ENCODE measurements around the gene CEP85L. TPM values are rescaled to one million over a fixed set of nuclear protein-coding genes. Genes with fewer than 3 reads are reported as not detected.

Gene CEP85L
- total and polyA plus RNA-seq, 2 of the 4 experiments (the other 2 are of a cell fraction), result 2.3 to 25.6 TPM

- no peak overlapping the region for H2AFZ ChIP-seq (replicated peaks; ENCODE audit: low read length, poor library complexity)
- no peak overlapping the region for H3K27ac ChIP-seq (ENCODE audit: insufficient read depth, low read length)
- no peaks in the 10 kb centered on the region; the same call in 1 of the 2 replicates for H3K9me1 ChIP-seq (ENCODE audit: insufficient read depth, low read length)
- no peak for DNase-seq
- no peak overlapping the region for H3K23ac ChIP-seq (ENCODE audit: low read depth, low read length)
- no CpG with 5 or more reads among the region's 3 CpGs for WGBS, 2 experiments (ENCODE audit: extremely low coverage in 2 of 2, insufficient read length in 1 of 2)
- no peak for ATAC-seq (ENCODE audit: low read depth)
- H2AK5ac ChIP-seq (ENCODE audit: low read depth, low read length), result no peak overlapping the region
- H2BK15ac ChIP-seq (ENCODE audit: low read depth, low read length), result no peak overlapping the region
- H3K18ac ChIP-seq (ENCODE audit: low read depth, low read length), result no peak overlapping the region
- H3K36me3 ChIP-seq (ENCODE audit: control insufficient read depth, insufficient read depth, low read length), result peaks cover 1% of the 10 kb centered on the region; the same call in 1 of the 2 replicates
- TF ChIP-seq SMC3 (IDR thresholded peaks at IDR 0.05; ENCODE audit: low read depth, low read length), result no peak
- TF ChIP-seq NFE2L2 (IDR thresholded peaks at IDR 0.05; ENCODE audit: low read depth, low read length), result no peak
- no peak for TF ChIP-seq RAD21 (IDR thresholded peaks at IDR 0.05; ENCODE audit: low read length)
- TF ChIP-seq POLR2A (IDR thresholded peaks at IDR 0.05; ENCODE audit: low read depth, low read length), result no peak
- TF ChIP-seq RFX5 (IDR thresholded peaks at IDR 0.05; ENCODE audit: low read depth, low read length), result no peak
- no peak for TF ChIP-seq ELK1 (IDR thresholded peaks at IDR 0.05; ENCODE audit: borderline replicate concordance, low read depth, low read length)
- no peak for TF ChIP-seq CTCF (conservative IDR thresholded peaks at IDR 0.05; ENCODE audit: low read depth, low read length)
- TF ChIP-seq USF2 (IDR thresholded peaks at IDR 0.05; ENCODE audit: low read depth, low read length), result no peak
- TF ChIP-seq MAFK (IDR thresholded peaks at IDR 0.05; ENCODE audit: low read depth, low read length), result no peak
- no peak for TF ChIP-seq BHLHE40 (IDR thresholded peaks at IDR 0.05; ENCODE audit: low read depth, low read length)
- H3K4me1 ChIP-seq (ENCODE audit: control insufficient read depth, insufficient read depth, low read length), result no peaks in the 10 kb centered on the region
- H3K14ac ChIP-seq (replicated peaks; ENCODE audit: low read depth, low read length), result no peak overlapping the region
- H3K27me3 ChIP-seq (ENCODE audit: control insufficient read depth, insufficient read depth, low read length), result no peaks in the 10 kb centered on the region
- H2BK20ac ChIP-seq (ENCODE audit: low read depth, low read length), result no peak overlapping the region
- H3K4ac ChIP-seq (ENCODE audit: low read depth, low read length), result no peak overlapping the region
- CTCF ChIA-PET, result interaction anchor here (1.1 kb wide), 1 partner anchor 9 kb away, joined by 3 read pairs; no protein-coding TSS in a partner anchor
- no peak overlapping the region for H4K91ac ChIP-seq (ENCODE audit: insufficient read depth, low read depth, low read length)
- no peak overlapping the region for H2AK9ac ChIP-seq (replicated peaks; ENCODE audit: low read depth, low read length, poor library complexity)
- dilution Hi-C loops (cut with HindIII; ENCODE audit: low sequenced_read_pairs, unreplicated experiment), result no loop called here
- no peak overlapping the region for H3K4me3 ChIP-seq (ENCODE audit: insufficient read depth, low read depth, low read length)
- BruUV-seq (replicated peaks), result no TSS peak
- no peak overlapping the region for H2BK5ac ChIP-seq (ENCODE audit: low read depth, low read length, poor library complexity, severe bottlenecking)
- H4K8ac ChIP-seq (ENCODE audit: low read depth in 2 of 2, low read length in 2 of 2), result no peak overlapping the region
- no peak overlapping the region for H3K4me2 ChIP-seq (ENCODE audit: low read depth, low read length)
- no peak overlapping the region for H2BK120ac ChIP-seq (ENCODE audit: low read depth, low read length)
- intact Hi-C loops (cut with micrococcal nuclease), result no loop called here
- POLR2A ChIA-PET (ENCODE audit: unreplicated experiment), result no interaction called here
- H3K56ac ChIP-seq (ENCODE audit: extremely low read depth, insufficient read depth, low read length), result no peak overlapping the region
- H3K9me3 ChIP-seq (ENCODE audit: control insufficient read depth, insufficient read depth, low read length), result peaks cover 2% of the 10 kb centered on the region; the same call in 1 of the 2 replicates
- H4K20me1 ChIP-seq (ENCODE audit: insufficient read depth, low read length), result peaks cover 18% of the 10 kb centered on the region; the same call in 1 of the 2 replicates
- in situ Hi-C loops (cut with MboI; ENCODE audit: low sequenced_read_pairs), result no loop called here
- no peak overlapping the region for H4K5ac ChIP-seq (ENCODE audit: low read depth, low read length)
- peaks cover 20 to 34% of the 10 kb centered on the region in 2 experiments for H3K79me1 ChIP-seq (ENCODE audit: low read depth in 1 of 2, low read length in 2 of 2)
- no peak overlapping the region for H3K9ac ChIP-seq (ENCODE audit: low read depth, low read length)
These were observed 15.3 kb downstream of the CEP85L start for GRCh38 chr6:118635909-118636735.
